IMR-90 (cell line): ENCODE results near the gene CLASP1.

Source experiments
- CEBPB ChIP-seq: IDR thresholded peaks from 2 replicates; pipeline ENCODE4 v1.6.1; 2012; ENCODE audit warnings: low read depth, low read length, improper control_type of control experiment
- MAFK ChIP-seq: IDR thresholded peaks from 2 replicates; pipeline ENCODE4 v1.6.1; 2012; ENCODE audit warnings: low read depth, low read length, improper control_type of control experiment
- MAZ ChIP-seq: IDR thresholded peaks from 2 replicates; pipeline ENCODE4 v1.6.1; 2012; ENCODE audit warnings: low read depth, mild to moderate bottlenecking, low read length, improper control_type of control experiment, moderate library complexity, borderline replicate concordance
- MXI1 ChIP-seq: IDR thresholded peaks from 2 replicates; pipeline ENCODE4 v1.6.1; 2012; ENCODE audit warnings: low read depth, mild to moderate bottlenecking, low read length, moderate library complexity, borderline replicate concordance
- NFE2L2 ChIP-seq: fragments of 150-350 bp; IDR thresholded peaks from 2 replicates; pipeline ENCODE4 v1.6.1; 2016; ENCODE audit warnings: low read depth, mild to moderate bottlenecking, low read length
- POLR2A ChIP-seq: IDR thresholded peaks from 2 replicates; pipeline ENCODE4 v1.6.1; 2012; ENCODE audit warnings: mild to moderate bottlenecking, low read depth, low read length
- RAD21 ChIP-seq: IDR thresholded peaks from 2 replicates; pipeline ENCODE4 v1.6.1; 2012; ENCODE audit warnings: low read length, improper control_type of control experiment
- RCOR1 ChIP-seq: IDR thresholded peaks from 2 replicates; pipeline ENCODE4 v1.6.1; 2012; ENCODE audit warnings: mild to moderate bottlenecking, low read length, improper control_type of control experiment; ENCODE audit not compliant: insufficient replicate concordance
- RFX5 ChIP-seq: IDR thresholded peaks from 2 replicates; pipeline ENCODE4 v1.8.0; 2012; ENCODE audit warnings: low read depth, mild to moderate bottlenecking, low read length, moderate library complexity
- SMC3 ChIP-seq: fragments of 150-350 bp; IDR thresholded peaks from 2 replicates; pipeline ENCODE4 v1.6.1; 2016; ENCODE audit warnings: low read depth, mild to moderate bottlenecking, antibody characterized with exemption, low read length, moderate library complexity
- TF ChIP-seq, protein P1 (sequence below): conservative IDR thresholded peaks from 2 replicates; pipeline ENCODE4 v1.5.1; 2012; ENCODE audit warnings: mild to moderate bottlenecking, low read depth, low read length, improper control_type of control experiment
- TF ChIP-seq, protein P2 (sequence below): fragments of 150-350 bp; IDR thresholded peaks from 2 replicates; pipeline ENCODE4 v1.6.1; 2016; ENCODE audit warnings: low read depth, mild to moderate bottlenecking, low read length, moderate library complexity, borderline replicate concordance
- TF ChIP-seq, protein P3 (sequence below): fragments of 150-350 bp; IDR thresholded peaks from 2 replicates; pipeline ENCODE4 v1.6.1; 2017; ENCODE audit warnings: mild to moderate bottlenecking, antibody characterized with exemption, low read length, low read depth

DNA sequence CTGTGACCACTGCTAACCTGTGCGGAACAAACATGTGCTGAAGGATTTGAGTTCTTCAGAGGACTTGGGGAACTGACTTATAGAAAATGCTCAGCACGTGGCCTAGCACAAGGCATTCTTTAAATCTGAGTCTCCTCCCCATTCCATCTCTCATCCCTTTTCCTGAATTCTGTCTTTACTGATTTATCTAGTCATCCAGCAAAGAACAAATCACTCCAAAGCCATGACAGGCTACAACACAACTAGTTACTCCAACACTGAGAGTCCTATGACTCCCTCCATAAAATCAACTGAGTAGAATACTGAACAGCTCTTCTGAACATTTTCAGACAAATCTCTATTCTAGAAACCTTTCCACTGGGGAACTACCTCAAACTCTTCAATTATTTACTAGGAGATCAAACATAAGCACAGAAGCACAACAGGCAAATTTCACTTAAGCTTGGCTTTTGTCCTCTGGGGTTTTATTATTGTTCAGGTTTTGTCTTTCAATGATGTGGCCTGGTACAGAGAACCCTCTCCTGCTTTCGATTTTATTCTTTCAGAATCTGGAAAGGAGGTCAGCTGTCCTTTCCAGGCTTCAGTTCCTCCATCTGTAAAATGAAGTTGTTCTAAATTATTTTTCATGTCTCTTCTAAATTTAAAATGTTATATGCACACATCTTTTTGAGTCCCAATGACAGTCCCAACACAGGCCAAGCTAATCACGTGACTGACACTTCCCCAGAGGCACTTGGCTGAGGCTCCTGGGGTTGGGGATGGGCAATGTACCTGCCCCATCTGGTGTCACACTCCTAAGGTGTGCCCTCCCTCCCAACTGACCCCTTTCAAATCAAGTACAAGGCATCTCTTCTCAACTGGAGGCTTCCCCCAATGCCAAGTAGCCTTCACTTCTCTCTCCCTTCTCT lies 86.7 kb downstream of the CLASP1 start:
- TF ChIP-seq, protein P1, sequence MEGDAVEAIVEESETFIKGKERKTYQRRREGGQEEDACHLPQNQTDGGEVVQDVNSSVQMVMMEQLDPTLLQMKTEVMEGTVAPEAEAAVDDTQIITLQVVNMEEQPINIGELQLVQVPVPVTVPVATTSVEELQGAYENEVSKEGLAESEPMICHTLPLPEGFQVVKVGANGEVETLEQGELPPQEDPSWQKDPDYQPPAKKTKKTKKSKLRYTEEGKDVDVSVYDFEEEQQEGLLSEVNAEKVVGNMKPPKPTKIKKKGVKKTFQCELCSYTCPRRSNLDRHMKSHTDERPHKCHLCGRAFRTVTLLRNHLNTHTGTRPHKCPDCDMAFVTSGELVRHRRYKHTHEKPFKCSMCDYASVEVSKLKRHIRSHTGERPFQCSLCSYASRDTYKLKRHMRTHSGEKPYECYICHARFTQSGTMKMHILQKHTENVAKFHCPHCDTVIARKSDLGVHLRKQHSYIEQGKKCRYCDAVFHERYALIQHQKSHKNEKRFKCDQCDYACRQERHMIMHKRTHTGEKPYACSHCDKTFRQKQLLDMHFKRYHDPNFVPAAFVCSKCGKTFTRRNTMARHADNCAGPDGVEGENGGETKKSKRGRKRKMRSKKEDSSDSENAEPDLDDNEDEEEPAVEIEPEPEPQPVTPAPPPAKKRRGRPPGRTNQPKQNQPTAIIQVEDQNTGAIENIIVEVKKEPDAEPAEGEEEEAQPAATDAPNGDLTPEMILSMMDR = no peak
- TF ChIP-seq SMC3 (no peak), MXI1 (no peak), POLR2A (no peak), CEBPB (no peak), RFX5 (no peak), RCOR1 (no peak), RAD21 (no peak), NFE2L2 (no peak), MAFK (no peak), MAZ (no peak)
- TF ChIP-seq, protein P2, sequence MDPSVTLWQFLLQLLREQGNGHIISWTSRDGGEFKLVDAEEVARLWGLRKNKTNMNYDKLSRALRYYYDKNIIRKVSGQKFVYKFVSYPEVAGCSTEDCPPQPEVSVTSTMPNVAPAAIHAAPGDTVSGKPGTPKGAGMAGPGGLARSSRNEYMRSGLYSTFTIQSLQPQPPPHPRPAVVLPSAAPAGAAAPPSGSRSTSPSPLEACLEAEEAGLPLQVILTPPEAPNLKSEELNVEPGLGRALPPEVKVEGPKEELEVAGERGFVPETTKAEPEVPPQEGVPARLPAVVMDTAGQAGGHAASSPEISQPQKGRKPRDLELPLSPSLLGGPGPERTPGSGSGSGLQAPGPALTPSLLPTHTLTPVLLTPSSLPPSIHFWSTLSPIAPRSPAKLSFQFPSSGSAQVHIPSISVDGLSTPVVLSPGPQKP = no peak
- TF ChIP-seq, protein P3, sequence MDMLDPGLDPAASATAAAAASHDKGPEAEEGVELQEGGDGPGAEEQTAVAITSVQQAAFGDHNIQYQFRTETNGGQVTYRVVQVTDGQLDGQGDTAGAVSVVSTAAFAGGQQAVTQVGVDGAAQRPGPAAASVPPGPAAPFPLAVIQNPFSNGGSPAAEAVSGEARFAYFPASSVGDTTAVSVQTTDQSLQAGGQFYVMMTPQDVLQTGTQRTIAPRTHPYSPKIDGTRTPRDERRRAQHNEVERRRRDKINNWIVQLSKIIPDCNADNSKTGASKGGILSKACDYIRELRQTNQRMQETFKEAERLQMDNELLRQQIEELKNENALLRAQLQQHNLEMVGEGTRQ = no peak
